ENCODE results near the gene MCCC1. TPM values are rescaled to one million over a fixed set of nuclear protein-coding genes. Genes with fewer than 3 reads are reported as not detected.
A peak's percentile ranks its signal among the peaks of the same experiment; 100 is the strongest.

The MCCC1 gene
- total RNA-seq (13.8 TPM), polyA plus RNA-seq (ENCODE audit: insufficient read depth in 1 of 8, insufficient read length in 8 of 8, low replicate concordance in 1 of 8) (10 to 100 TPM; 11.6 to 18.0 (median 13.5) TPM)
- long read RNA-seq, donor 1, result 0 reads
- long read RNA-seq, donor 2, result 0 reads
- long read RNA-seq, donor 3, result 0 reads
- long read RNA-seq, donor 4, partial matches to known transcripts, result 0 of 3 reads
- long read RNA-seq, donor 4, other reads (novel, unspliced or antisense), result 0 of 3 reads
- long read RNA-seq, donor 5, transcript MCCC1-201 (19 exons, 2,545 nt), result major isoform, 7 of 7 reads
- long read RNA-seq, donor 5, partial matches to known transcripts, result 0 of 7 reads
- long read RNA-seq, donor 5, other reads (novel, unspliced or antisense), result 0 of 7 reads
- long read RNA-seq, donor 6, transcript MCCC1-201 (19 exons, 2,545 nt), result major isoform, 5 of 6 reads
- long read RNA-seq, donor 6, partial matches to known transcripts, result 0 of 6 reads
- long read RNA-seq, donor 6, other reads (novel, unspliced or antisense), result 0 of 6 reads
- long read RNA-seq, donor 7, partial matches to known transcripts, result 0 of 1 reads
- long read RNA-seq, donor 7, other reads (novel, unspliced or antisense), result 0 of 1 reads
- long read RNA-seq, donor 8, partial matches to known transcripts, result 0 of 2 reads
- long read RNA-seq, donor 8, other reads (novel, unspliced or antisense), result 0 of 2 reads
- long read RNA-seq, donor 9, partial matches to known transcripts, result 0 of 1 reads
- long read RNA-seq, donor 9, other reads (novel, unspliced or antisense), result 0 of 1 reads
- long read RNA-seq, donor 10, partial matches to known transcripts, result 0 of 3 reads
- long read RNA-seq, donor 10, other reads (novel, unspliced or antisense), result 0 of 3 reads
- long read RNA-seq, donor 11, partial matches to known transcripts, result 0 of 3 reads
- long read RNA-seq, donor 11, other reads (novel, unspliced or antisense), result 0 of 3 reads

GRCh38 chr3:183099026-183099837 is at the start of gene MCCC1:
TSS of gene MCCC1 (minus strand) at chr3:183099496. CDS start at chr3:183099440, 56 bp downstream.
- 2% methylated on average over 46 of the region's 60 CpGs for WGBS (ENCODE audit: insufficient coverage)
- no peaks in the 10 kb centered on the region for H3K27me3 ChIP-seq (ENCODE audit: control insufficient read depth, insufficient read depth, low read length)
- peak within 1 kb of the TSS; percentile 72 for H3K27ac ChIP-seq (ENCODE audit: low read length)
- H3K4me1 ChIP-seq (ENCODE audit: control insufficient read depth, insufficient read depth, low read length), result peaks cover 7% of the 10 kb centered on the region
- no peaks in the 10 kb centered on the region for H3K9me3 ChIP-seq (replicated peaks; ENCODE audit: control insufficient read depth, low read depth, low read length)
- DNase-seq, result peak; percentile 99
- no peaks in the 10 kb centered on the region for H3K36me3 ChIP-seq (ENCODE audit: control insufficient read depth, insufficient read depth, low read length)
- peak within 1 kb of the TSS; percentile 97 for H3K4me3 ChIP-seq (ENCODE audit: low read length)

DNA sequence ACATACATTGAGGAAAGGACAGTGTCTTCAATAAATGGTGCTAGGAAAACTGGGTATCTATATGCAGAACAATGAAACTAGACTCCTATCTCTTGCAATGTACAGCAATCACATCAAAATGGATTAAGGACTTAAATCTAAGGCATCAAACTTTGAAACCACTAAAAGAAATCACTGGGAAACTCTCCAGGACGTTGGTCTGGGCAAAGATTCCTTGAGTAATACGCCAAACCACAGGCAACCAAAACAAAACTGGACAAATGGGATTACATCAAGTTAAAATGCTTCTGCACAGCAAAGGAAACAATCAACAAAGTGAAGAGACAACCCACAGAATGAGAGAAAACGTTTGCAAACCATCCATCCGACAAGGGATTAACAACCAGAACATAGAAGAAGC is 48.8 kb upstream of the MCCC1 start:
- no peak overlapping the region for H3K4me3 ChIP-seq (ENCODE audit: low read length)
- no peak overlapping the region for H3K27ac ChIP-seq (ENCODE audit: low read length)
- H3K4me1 ChIP-seq (ENCODE audit: control insufficient read depth, insufficient read depth, low read length), result no peaks in the 10 kb centered on the region
- H3K9me3 ChIP-seq (replicated peaks; ENCODE audit: control insufficient read depth, low read depth, low read length), result no peaks in the 10 kb centered on the region
- 39% methylated on average over 2 of the region's 4 CpGs for WGBS (ENCODE audit: insufficient coverage)
- DNase-seq, result no peak
- H3K36me3 ChIP-seq (ENCODE audit: control insufficient read depth, insufficient read depth, low read length), result no peaks in the 10 kb centered on the region
- H3K27me3 ChIP-seq (ENCODE audit: control insufficient read depth, insufficient read depth, low read length), result peaks cover 6% of the 10 kb centered on the region

DNA sequence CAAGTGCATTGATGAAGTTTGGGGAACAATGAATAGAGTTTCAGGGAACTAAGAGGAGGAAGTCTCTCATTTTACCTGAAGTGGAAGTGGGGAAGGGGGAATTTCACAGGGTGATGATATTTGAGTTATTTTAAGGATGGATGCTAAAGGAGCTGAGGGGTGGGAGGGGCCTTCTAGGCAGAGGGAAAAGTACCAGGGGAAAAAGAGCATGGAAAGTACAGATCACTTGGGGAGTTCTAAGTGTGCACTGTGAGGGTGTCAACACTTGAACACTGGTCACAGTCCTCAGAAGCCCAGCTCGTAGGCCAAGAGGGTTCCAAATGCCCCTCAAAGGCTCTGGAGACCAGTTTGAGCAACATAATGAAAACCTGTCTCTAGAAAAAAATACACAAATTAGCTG is 45.1 kb upstream of the MCCC1 start:
- Histone ChIP-seq H3K36me3 (ENCODE audit: control insufficient read depth, insufficient read depth, low read length) (no peaks in the 10 kb centered on the region), H3K4me1 (ENCODE audit: control insufficient read depth, insufficient read depth, low read length) (no peaks in the 10 kb centered on the region), H3K4me3 (ENCODE audit: low read length) (no peak overlapping the region), H3K9me3 (replicated peaks; ENCODE audit: control insufficient read depth, low read depth, low read length) (no peaks in the 10 kb centered on the region), H3K27me3 (ENCODE audit: control insufficient read depth, insufficient read depth, low read length) (peaks cover 2% of the 10 kb centered on the region), H3K27ac (ENCODE audit: low read length) (no peak overlapping the region)
- DNase-seq, result no peak
- WGBS (ENCODE audit: insufficient coverage), result 83% methylated on average over 1 of the region's 1 CpG

DNA sequence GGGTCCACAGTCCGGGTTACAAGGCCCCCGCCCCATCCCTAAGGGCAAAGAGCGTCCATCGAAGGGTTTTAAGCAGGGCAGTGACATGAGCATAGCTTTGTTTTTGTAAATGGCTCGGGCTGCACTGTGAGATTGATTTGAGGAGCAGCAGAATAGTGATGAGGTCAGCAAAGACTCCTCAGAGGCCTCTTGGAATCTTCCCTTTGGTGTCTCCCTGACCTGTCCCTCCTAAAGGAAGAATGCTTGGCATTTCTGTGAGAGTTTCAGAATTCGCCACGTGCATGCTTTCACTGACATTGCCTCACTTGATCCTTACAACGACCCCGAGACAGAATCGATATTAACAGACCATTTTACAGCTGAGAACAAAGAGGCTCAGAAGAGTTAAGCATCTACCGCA is 42.9 kb upstream of the MCCC1 start:
- no peak overlapping the region for H3K27ac ChIP-seq (ENCODE audit: low read length)
- peaks cover 2% of the 10 kb centered on the region for H3K27me3 ChIP-seq (ENCODE audit: control insufficient read depth, insufficient read depth, low read length)
- 58% methylated on average over 5 of the region's 11 CpGs for WGBS (ENCODE audit: insufficient coverage)
- H3K36me3 ChIP-seq (ENCODE audit: control insufficient read depth, insufficient read depth, low read length), result no peaks in the 10 kb centered on the region
- no peak overlapping the region for H3K4me3 ChIP-seq (ENCODE audit: low read length)
- peak; percentile 3 for DNase-seq
- no peaks in the 10 kb centered on the region for H3K4me1 ChIP-seq (ENCODE audit: control insufficient read depth, insufficient read depth, low read length)
- no peaks in the 10 kb centered on the region for H3K9me3 ChIP-seq (replicated peaks; ENCODE audit: control insufficient read depth, low read depth, low read length)

DNA sequence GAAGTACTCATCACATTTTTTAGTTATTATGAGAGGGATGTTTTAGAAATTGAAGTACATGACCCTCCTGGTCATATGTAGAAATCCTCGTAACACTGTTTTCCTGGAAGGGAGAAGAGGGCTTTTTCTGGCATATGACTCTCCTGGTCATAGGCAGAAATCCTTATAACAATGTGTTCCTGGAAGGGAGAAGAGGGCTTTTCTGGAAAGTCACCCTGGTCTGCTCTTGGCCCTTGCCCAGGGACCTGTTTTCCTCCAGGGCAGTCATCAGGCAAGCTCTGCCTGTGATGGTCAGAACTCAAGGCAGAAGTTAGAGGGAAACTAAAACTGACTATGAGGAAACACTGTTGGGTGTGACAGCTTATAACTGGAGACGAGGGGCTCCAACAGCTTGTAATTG is 35.5 kb upstream of the MCCC1 start:
- Histone ChIP-seq H3K27ac (ENCODE audit: low read length) (no peak overlapping the region), H3K27me3 (ENCODE audit: control insufficient read depth, insufficient read depth, low read length) (peaks cover 10% of the 10 kb centered on the region), H3K9me3 (replicated peaks; ENCODE audit: control insufficient read depth, low read depth, low read length) (peaks cover 1% of the 10 kb centered on the region), H3K4me1 (ENCODE audit: control insufficient read depth, insufficient read depth, low read length) (no peaks in the 10 kb centered on the region), H3K36me3 (ENCODE audit: control insufficient read depth, insufficient read depth, low read length) (no peaks in the 10 kb centered on the region), H3K4me3 (ENCODE audit: low read length) (no peak overlapping the region)
- DNase-seq, result no peak
- WGBS (ENCODE audit: insufficient coverage), result no CpG with 5 or more reads among the region's 2 CpGs

DNA sequence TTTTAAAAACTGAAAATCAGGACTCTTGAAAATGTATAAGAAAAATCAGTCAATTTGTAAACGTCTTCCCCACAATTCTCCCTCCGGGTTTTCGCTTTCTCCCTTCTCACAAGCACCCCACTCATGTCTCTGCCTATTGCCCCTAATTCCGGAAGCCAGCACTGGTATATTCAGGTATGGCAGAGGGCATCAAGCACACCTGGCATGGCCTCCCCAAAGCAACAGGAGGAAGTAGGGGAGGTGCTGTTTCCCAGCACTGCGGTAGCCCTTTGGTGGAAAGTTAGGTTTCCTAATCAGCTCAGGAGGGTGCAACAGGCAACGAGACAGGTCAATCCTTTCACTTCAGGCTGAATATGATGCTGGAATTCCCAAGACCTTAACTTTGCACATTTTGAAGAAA is 33.1 kb upstream of the MCCC1 start:
- 59% methylated on average over 3 of the region's 6 CpGs for WGBS (ENCODE audit: insufficient coverage)
- peaks cover 10% of the 10 kb centered on the region for H3K27me3 ChIP-seq (ENCODE audit: control insufficient read depth, insufficient read depth, low read length)
- no peaks in the 10 kb centered on the region for H3K36me3 ChIP-seq (ENCODE audit: control insufficient read depth, insufficient read depth, low read length)
- H3K27ac ChIP-seq (ENCODE audit: low read length), result no peak overlapping the region
- no peak for DNase-seq
- peaks cover 10% of the 10 kb centered on the region for H3K9me3 ChIP-seq (replicated peaks; ENCODE audit: control insufficient read depth, low read depth, low read length)
- H3K4me1 ChIP-seq (ENCODE audit: control insufficient read depth, insufficient read depth, low read length), result no peaks in the 10 kb centered on the region
- no peak overlapping the region for H3K4me3 ChIP-seq (ENCODE audit: low read length)

DNA sequence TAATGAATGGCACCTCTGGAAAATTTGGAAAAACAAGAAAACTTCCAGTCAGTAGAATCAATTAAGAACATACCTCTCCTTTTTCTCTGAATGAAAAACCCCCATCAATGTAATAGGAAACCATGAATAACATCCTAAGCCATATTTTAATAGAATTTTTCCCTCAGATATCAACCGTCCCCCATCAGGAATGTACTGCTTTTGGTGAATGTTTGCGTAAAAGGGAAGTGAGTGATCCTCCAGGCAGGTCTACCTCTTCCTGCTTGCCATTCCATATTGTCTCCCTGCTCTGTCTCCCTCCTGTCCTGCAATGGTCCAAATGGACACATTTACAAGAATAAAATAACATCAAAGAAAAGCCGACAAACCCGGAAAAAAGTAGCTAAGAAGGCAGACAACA is 32.4 kb upstream of the MCCC1 start:
- H3K4me3 ChIP-seq (ENCODE audit: low read length), result no peak overlapping the region
- WGBS (ENCODE audit: insufficient coverage), result no CpG with 5 or more reads among the region's 4 CpGs
- DNase-seq, result no peak
- no peaks in the 10 kb centered on the region for H3K4me1 ChIP-seq (ENCODE audit: control insufficient read depth, insufficient read depth, low read length)
- H3K27ac ChIP-seq (ENCODE audit: low read length), result no peak overlapping the region
- peaks cover 10% of the 10 kb centered on the region for H3K27me3 ChIP-seq (ENCODE audit: control insufficient read depth, insufficient read depth, low read length)
- peaks cover 10% of the 10 kb centered on the region for H3K9me3 ChIP-seq (replicated peaks; ENCODE audit: control insufficient read depth, low read depth, low read length)
- H3K36me3 ChIP-seq (ENCODE audit: control insufficient read depth, insufficient read depth, low read length), result no peaks in the 10 kb centered on the region

GRCh38 chr3:183131186-183131725 is 32.0 kb upstream of the MCCC1 start:
- Histone ChIP-seq H3K36me3 (ENCODE audit: control insufficient read depth, insufficient read depth, low read length) (no peaks in the 10 kb centered on the region), H3K4me1 (ENCODE audit: control insufficient read depth, insufficient read depth, low read length) (no peaks in the 10 kb centered on the region), H3K9me3 (replicated peaks; ENCODE audit: control insufficient read depth, low read depth, low read length) (peaks cover 10% of the 10 kb centered on the region), H3K4me3 (ENCODE audit: low read length) (no peak overlapping the region), H3K27ac (ENCODE audit: low read length) (no peak overlapping the region), H3K27me3 (ENCODE audit: control insufficient read depth, insufficient read depth, low read length) (peaks cover 10% of the 10 kb centered on the region)
- no peak for DNase-seq
- WGBS (ENCODE audit: insufficient coverage), result 73% methylated on average over 2 of the region's 4 CpGs

DNA sequence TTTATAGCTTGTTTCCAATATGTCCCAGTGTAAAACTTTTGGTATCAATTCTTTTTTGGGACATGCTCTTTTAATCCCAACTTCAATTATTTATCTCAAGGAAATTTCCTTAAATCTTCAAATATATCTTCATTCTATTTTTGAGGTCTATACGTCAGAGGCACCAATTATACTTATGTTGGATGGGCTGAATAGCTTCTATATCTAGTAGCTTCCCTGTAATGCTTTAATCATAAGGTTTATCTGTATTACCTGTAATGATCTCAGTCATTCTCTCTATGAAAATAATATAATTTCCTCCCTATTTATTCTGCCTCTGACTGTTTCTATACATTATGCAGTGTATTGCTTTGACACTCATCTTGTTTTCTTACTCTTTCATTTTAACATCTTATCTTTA is 29.9 kb upstream of the MCCC1 start:
- no peak overlapping the region for H3K27ac ChIP-seq (ENCODE audit: low read length)
- no peak overlapping the region for H3K4me3 ChIP-seq (ENCODE audit: low read length)
- no peaks in the 10 kb centered on the region for H3K36me3 ChIP-seq (ENCODE audit: control insufficient read depth, insufficient read depth, low read length)
- DNase-seq, result no peak
- peaks cover 10% of the 10 kb centered on the region for H3K9me3 ChIP-seq (replicated peaks; ENCODE audit: control insufficient read depth, low read depth, low read length)
- H3K4me1 ChIP-seq (ENCODE audit: control insufficient read depth, insufficient read depth, low read length), result no peaks in the 10 kb centered on the region
- no CpG with 5 or more reads among the region's 1 CpG for WGBS (ENCODE audit: insufficient coverage)
- peaks cover 4% of the 10 kb centered on the region for H3K27me3 ChIP-seq (ENCODE audit: control insufficient read depth, insufficient read depth, low read length)
